IPS-18c (cell line): ENCODE measurements around the gene RSBN1.

Experiments used
- H3K4me3 ChIP-seq: 2 replicates; pipeline ENCODE4 v1.7.0; 2013; ENCODE audit warnings: low read depth, mild to moderate bottlenecking, low read length, moderate library complexity; ENCODE audit not compliant: insufficient read depth
- H3K9me3 ChIP-seq: one replicate; pipeline ENCODE4 v1.6.1; 2013; ENCODE audit warnings: mild to moderate bottlenecking, low read length, moderate library complexity; ENCODE audit not compliant: control insufficient read depth, insufficient read depth

The RSBN1 gene

GRCh38 chr1:113714606-113715269 is 97.5 kb downstream of the RSBN1 start:
- peaks cover 3% of the 10 kb centered on the region for H3K9me3 ChIP-seq
- H3K4me3 ChIP-seq: no peak overlapping the region
